Measurements from ENCODE around the gene SLC6A7.

SLC6A7 gene

DNA sequence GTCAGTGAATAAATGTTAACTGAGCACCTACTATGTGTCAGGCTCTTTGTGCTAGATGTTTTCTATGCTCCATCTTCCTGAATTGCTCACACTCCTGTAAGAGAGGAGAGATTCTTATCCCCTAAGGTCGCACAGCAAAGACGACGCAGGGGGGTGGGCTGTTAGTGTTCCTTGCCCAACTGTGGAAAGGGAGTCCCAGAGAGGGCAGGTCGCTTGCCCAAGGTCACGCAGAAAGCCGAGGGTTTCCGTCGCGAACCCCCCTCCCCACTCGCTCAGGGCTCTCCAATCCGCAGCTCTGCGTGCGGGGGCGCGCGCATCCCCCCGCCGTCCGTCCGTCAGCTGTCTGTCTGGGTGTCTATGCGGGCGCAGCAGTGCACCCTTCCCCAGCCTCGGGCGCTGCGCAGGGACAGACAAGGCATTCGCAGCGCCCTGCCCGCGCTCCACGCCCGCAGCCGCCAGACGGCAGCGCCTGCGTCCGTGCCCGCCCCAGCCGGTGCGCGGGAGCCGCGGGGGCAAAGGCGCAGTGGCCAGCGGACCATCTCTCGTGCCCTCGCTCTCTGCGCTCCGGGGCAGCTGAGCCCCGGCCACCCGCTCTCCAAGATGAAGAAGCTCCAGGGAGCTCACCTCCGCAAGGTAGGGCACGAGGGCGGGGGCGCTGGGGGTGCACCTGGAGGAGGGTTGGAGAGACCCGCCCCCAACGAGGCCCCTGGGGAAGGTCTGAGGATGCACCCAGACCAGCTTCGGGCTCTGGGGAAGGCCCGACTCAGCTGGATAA lies at the start of gene SLC6A7:
Gene SLC6A7 (plus strand): TSS at position 335 of the 775 bp plus-strand sequence. CDS start 266 bp downstream, at position 601.
- no peak within 1 kb of the TSS for H3K4me3 ChIP-seq (replicated peaks in 1 of 2; ENCODE audit: low read depth in 2 of 2, low read length in 2 of 2)
- TF ChIP-seq, protein P1, sequence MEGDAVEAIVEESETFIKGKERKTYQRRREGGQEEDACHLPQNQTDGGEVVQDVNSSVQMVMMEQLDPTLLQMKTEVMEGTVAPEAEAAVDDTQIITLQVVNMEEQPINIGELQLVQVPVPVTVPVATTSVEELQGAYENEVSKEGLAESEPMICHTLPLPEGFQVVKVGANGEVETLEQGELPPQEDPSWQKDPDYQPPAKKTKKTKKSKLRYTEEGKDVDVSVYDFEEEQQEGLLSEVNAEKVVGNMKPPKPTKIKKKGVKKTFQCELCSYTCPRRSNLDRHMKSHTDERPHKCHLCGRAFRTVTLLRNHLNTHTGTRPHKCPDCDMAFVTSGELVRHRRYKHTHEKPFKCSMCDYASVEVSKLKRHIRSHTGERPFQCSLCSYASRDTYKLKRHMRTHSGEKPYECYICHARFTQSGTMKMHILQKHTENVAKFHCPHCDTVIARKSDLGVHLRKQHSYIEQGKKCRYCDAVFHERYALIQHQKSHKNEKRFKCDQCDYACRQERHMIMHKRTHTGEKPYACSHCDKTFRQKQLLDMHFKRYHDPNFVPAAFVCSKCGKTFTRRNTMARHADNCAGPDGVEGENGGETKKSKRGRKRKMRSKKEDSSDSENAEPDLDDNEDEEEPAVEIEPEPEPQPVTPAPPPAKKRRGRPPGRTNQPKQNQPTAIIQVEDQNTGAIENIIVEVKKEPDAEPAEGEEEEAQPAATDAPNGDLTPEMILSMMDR (IDR thresholded peaks at IDR 0.05; ENCODE audit: low read depth, low read length), result no peak
- no peak for DNase-seq (ENCODE audit: low read depth in 2 of 2)

DNA sequence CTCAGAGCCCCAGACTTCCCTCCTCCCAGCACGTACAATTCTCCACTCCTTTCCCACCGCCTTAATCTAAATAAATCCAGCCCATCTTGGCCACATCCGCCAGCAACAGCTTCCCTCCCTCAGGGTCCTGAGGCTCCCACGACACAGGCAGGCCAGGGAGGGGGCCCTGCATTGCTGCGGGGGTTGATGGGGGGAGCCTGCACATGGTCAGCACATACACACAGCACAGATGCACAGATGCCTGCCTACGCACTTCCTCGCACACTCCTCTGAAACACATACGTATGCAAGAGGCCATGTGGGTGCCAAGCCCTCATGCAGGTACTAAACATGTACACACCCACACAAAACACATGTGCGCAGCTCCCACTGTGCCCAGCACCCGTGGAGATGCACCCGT lies 49.0 kb upstream of the SLC6A7 start:
- DNase-seq (ENCODE audit: low read depth in 2 of 2), result peak; percentile 57 to 77
- no peak overlapping the region for H3K4me3 ChIP-seq (replicated peaks in 1 of 2; ENCODE audit: low read depth in 2 of 2, low read length in 2 of 2)
- TF ChIP-seq, protein P1 (IDR thresholded peaks at IDR 0.05; ENCODE audit: low read depth, low read length), result no peak

DNA sequence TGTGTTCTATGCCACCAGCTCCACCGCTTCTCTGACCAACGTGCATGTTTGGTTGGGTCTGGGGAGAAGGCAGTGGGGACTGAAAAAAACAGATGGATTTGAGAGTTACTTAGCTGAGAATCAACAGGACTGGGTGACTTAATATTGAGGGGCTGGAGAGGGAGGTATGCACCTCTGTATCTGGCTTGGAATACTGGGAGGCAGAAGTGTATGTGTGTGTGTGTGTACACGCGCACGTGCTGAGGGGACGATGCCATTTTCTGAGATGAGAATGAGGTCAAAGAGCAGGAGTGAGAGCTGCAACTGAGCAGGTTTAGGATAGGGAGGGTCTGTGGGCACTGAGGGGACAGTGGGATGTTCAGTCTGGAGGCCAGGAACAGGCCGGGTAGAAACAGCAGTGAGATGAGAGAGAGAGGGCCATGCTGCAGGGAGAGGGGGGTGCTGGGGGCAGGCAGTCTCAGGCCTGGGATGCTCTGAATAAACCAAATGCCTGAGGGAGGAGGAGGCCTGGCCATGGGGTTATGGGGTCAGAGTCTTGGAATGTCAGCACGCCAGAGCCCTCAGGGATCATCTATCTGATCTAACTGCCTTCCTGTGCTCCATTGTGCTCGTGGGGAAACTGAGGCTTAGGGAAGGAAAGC lies 48.2 kb upstream of the SLC6A7 start:
- H3K4me3 ChIP-seq (replicated peaks in 1 of 2; ENCODE audit: low read depth in 2 of 2, low read length in 2 of 2), result no peak overlapping the region
- TF ChIP-seq, protein P1 (IDR thresholded peaks at IDR 0.05; ENCODE audit: low read depth, low read length), result no peak
- peak; percentile 70 to 77 for DNase-seq (ENCODE audit: low read depth in 2 of 2)

DNA sequence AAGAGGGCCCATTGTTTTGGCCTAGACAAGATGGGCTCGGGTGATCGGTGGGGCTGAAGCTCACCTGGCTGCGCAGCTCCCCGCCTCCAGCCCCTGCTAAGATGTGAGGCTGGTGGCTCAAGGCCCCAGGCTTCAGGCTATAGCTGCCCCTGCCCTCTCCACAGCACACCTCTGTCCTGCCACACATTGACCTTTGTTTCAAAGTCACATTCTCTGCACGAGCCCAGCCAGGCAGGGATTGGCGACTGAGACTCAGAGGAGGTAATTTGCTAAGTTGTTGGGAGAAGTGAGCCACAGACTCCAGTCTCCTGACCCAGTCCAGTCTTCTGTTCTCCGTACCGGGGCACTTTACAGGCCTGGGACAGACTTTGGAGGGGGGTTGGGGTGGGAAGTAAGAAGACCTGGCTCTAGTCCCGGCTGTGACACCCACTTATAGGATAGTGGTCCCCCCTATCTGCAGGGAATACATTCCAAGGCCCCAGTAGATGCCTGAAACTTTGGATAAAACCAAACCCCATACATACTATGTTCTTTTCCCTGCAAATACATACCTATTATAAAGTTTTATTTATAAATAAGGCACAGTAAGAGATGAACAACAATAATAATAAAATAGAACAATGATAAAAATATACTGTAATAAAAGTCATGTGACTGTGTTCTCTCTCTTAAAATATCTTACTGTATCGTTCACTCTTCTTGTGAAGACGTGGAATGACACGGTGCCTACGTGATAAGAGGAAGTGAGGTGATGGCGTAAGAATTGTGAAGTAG lies 47.5 kb upstream of the SLC6A7 start:
- TF ChIP-seq, protein P1 (IDR thresholded peaks at IDR 0.05; ENCODE audit: low read depth, low read length), result no peak
- no peak overlapping the region for H3K4me3 ChIP-seq (replicated peaks in 1 of 2; ENCODE audit: low read depth in 2 of 2, low read length in 2 of 2)
- DNase-seq (ENCODE audit: low read depth in 2 of 2), result no peak

DNA sequence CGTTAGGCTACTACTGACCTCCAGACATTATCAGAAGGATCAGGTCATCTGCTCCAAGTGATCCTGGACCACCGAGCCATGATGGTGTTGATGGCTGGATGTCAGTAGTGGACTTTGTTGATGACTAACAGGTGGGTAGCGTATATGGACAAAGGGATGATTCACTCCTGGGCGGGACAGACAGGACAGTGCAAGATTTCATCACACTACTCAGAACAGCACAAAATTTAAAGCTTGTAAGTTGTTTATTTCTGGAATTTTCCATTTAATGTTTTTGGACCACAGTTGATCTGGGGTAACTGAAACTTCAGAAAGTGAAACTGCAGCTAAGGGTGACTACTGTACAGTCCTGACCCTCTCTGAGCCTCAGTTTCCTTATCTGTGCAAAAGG lies 46.9 kb upstream of the SLC6A7 start:
- H3K4me3 ChIP-seq (replicated peaks in 1 of 2; ENCODE audit: low read depth in 2 of 2, low read length in 2 of 2), result peak overlapping the region in 1 of 2 donors; percentile 32
- TF ChIP-seq, protein P1 (IDR thresholded peaks at IDR 0.05; ENCODE audit: low read depth, low read length), result no peak
- DNase-seq (ENCODE audit: low read depth in 2 of 2), result peak; percentile 87 to 97

DNA sequence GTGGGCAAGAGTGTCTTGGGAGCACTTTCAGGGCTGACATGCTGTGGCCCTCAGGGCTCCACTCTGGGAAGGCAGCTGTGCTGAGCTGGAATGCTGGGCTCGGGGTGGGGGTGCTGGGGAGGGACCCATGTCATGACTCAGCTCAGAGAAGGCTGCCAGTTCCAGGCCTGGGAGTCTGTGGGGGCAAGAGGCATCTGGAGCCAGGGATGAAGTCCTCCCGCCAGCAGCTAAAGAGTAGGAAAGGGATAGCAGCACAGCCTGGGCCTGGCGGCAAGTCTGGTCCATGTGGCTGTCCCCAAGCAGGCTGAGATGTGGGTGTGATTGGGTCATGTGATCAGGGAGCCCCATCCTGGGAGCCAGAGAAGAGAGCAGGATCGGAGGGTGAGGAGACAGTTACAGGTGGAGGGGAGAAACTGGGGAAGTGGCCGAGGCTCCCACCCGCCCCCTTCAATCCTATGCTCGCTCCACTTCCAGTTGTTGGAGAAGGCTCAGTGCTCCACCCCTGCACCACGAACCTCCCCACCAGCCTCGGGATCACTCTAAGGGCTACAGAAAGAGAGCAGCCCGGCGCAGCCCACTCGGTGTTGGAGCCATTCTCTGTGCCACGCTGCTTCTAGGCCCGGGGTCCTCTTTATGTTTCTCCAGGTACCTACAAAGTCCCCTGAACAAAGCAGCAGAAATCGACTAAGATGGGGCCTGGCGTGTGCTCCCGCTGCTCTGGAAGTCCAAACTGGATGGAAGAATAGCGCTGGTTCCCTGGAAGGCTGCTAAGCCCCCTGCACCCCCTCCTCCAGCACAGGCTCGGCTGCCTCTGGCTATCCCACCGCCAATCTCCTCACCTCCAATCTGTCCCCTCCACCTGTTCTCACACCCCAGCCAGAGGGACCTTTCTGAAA lies 46.3 kb upstream of the SLC6A7 start:
- peak; percentile 94 for DNase-seq (ENCODE audit: low read depth in 2 of 2)
- TF ChIP-seq, protein P1 (IDR thresholded peaks at IDR 0.05; ENCODE audit: low read depth, low read length), result no peak
- H3K4me3 ChIP-seq (replicated peaks in 1 of 2; ENCODE audit: low read depth in 2 of 2, low read length in 2 of 2), result peak overlapping the region; percentile 3 to 32

Measured in cardiac fibroblast (primary cell).